ENCODE results near the gene CATSPERZ. TPM values are rescaled to one million over a fixed set of nuclear protein-coding genes. Genes with fewer than 3 reads are reported as not detected.
A peak's percentile ranks its signal among the peaks of the same experiment; 100 is the strongest.

The CATSPERZ gene
- total and polyA plus RNA-seq, 2 of the 8 experiments (the other 6 are each of a cell fraction or from before 2014, with no cell fraction given) = 0.77 TPM; not detected in 1

DNA sequence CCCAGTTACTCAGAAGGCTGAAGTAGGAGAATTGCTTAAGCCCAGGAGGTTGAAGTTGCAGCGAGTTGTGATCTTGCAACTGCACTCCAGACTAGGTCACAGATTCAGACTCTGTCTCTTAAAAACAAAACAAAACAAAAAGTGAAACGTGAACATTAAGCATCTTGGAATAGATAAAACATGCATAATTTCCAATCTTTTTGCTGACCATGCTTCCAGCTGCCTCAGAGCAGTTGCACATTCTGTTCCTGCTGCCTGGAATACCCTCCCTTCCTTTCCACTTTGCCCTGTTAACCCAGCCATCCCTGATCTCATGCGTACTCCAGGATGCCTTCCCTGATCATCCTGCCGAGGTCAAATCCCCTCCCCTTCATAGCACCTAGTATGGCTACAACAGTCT, 39.1 kb downstream of the CATSPERZ start:
- H2AFZ ChIP-seq (ENCODE audit: low read length) = no peak overlapping the region
- no peak for DNase-seq (ENCODE audit: low read depth in 1 of 2, low spot score in 2 of 2)
- H3K4me2 ChIP-seq (ENCODE audit: insufficient read depth in 1 of 2, low read depth in 2 of 2, low read length in 2 of 2) = no peak overlapping the region
- TF ChIP-seq MAFK (IDR thresholded peaks at IDR 0.05; ENCODE audit: low read depth, low read length) = no peak
- no peak for TF ChIP-seq POLR2A (IDR thresholded peaks at IDR 0.05; ENCODE audit: control extremely low read depth in 1 of 2, low read depth in 2 of 2, low read length in 2 of 2)
- TF ChIP-seq POLR2AphosphoS5 (IDR thresholded peaks at IDR 0.05; ENCODE audit: low read depth, low read length) = no peak
- TF ChIP-seq CHD1 (IDR thresholded peaks at IDR 0.05; ENCODE audit: low read depth, low read length) = no peak
- TF ChIP-seq SIX5 (IDR thresholded peaks at IDR 0.05; ENCODE audit: low read depth, low read length) = no peak
- TF ChIP-seq, protein P1, sequence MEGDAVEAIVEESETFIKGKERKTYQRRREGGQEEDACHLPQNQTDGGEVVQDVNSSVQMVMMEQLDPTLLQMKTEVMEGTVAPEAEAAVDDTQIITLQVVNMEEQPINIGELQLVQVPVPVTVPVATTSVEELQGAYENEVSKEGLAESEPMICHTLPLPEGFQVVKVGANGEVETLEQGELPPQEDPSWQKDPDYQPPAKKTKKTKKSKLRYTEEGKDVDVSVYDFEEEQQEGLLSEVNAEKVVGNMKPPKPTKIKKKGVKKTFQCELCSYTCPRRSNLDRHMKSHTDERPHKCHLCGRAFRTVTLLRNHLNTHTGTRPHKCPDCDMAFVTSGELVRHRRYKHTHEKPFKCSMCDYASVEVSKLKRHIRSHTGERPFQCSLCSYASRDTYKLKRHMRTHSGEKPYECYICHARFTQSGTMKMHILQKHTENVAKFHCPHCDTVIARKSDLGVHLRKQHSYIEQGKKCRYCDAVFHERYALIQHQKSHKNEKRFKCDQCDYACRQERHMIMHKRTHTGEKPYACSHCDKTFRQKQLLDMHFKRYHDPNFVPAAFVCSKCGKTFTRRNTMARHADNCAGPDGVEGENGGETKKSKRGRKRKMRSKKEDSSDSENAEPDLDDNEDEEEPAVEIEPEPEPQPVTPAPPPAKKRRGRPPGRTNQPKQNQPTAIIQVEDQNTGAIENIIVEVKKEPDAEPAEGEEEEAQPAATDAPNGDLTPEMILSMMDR (IDR thresholded peaks at IDR 0.05; ENCODE audit: control extremely low read depth in 1 of 3, insufficient read depth in 1 of 3, low read depth in 1 of 3, low read length in 3 of 3) = no peak
- TF ChIP-seq NRF1 (IDR thresholded peaks at IDR 0.05; ENCODE audit: low read depth, low read length) = no peak
- no peak for TF ChIP-seq JUND (IDR thresholded peaks at IDR 0.05; ENCODE audit: low read length)
- H2AK5ac ChIP-seq (ENCODE audit: low read depth, low read length) = no peak overlapping the region
- FAIRE-seq = no peak
- H2BK5ac ChIP-seq (ENCODE audit: low read depth, low read length) = no peak overlapping the region
- no peak overlapping the region for H3K4ac ChIP-seq (replicated peaks; ENCODE audit: insufficient read length, low read depth, low read length)
- H2BK15ac ChIP-seq (ENCODE audit: low read length) = peak overlapping the region; percentile 98
- no peaks in the 10 kb centered on the region for H4K20me1 ChIP-seq (replicated peaks in 1 of 2; ENCODE audit: control insufficient read depth in 1 of 2, insufficient read depth in 2 of 2, low read length in 2 of 2)
- ChIA-PET CTCF (ENCODE audit: partially characterized antibody) (interaction anchor here (1.1 to 37.6 kb wide), 5 partner anchors 11 to 312 kb away, joined by 3 to 614 read pairs (median 16); partner anchors contain the start of genes CATSPERZ, CCDC88B, ESRRA and FERMT3), POLR2A (ENCODE audit: partially characterized antibody) (interaction anchor here (2.3 to 2.5 kb wide), 2 partner anchors 8 to 22 kb away, joined by 12 to 15 read pairs; partner anchors contain the start of genes PRDX5 and TRMT112)
- no peak overlapping the region for H2BK20ac ChIP-seq (ENCODE audit: low read length)
- H3K18ac ChIP-seq (ENCODE audit: extremely low read depth, low read length) = no peak overlapping the region; the same call in 1 of the 2 replicates
- H3K4me1 ChIP-seq (replicated peaks in 1 of 4; ENCODE audit: control insufficient read depth in 3 of 4, insufficient read depth in 4 of 4, low read length in 3 of 4) = peaks cover 0 to 23% (median 17%) of the 10 kb centered on the region in 4 experiments; a peak in 6 of 7 replicates
- H3K9ac ChIP-seq (replicated peaks in 1 of 4; ENCODE audit: extremely low read depth in 1 of 4, low read depth in 3 of 4, low read length in 3 of 4) = no peak overlapping the region
- H4K5ac ChIP-seq (ENCODE audit: insufficient read length, low read depth, low read length) = no peak overlapping the region
- H3K4me3 ChIP-seq (ENCODE audit: extremely low read depth in 1 of 4, insufficient read depth in 2 of 4, low read depth in 3 of 4, low read length in 4 of 4) = no peak overlapping the region
- H4K8ac ChIP-seq (ENCODE audit: extremely low read depth, insufficient read depth, low read length) = no peak overlapping the region
- no peak overlapping the region for H3K27ac ChIP-seq (ENCODE audit: low read depth, low read length)
- H2BK12ac ChIP-seq (ENCODE audit: low read depth, low read length) = no peak overlapping the region
- H4K91ac ChIP-seq (replicated peaks; ENCODE audit: insufficient read length, low read length) = no peak overlapping the region
- peaks cover 0 to 2% (median 0%) of the 10 kb centered on the region in 4 experiments; a peak in 1 of 7 replicates for H3K27me3 ChIP-seq (replicated peaks in 1 of 4; ENCODE audit: control insufficient read depth in 3 of 4, extremely low read depth in 1 of 4, insufficient read depth in 3 of 4, low read length in 3 of 4)
- no peak overlapping the region for H3K14ac ChIP-seq (ENCODE audit: insufficient read length)
- no peak overlapping the region for H3K56ac ChIP-seq (replicated peaks; ENCODE audit: insufficient read length, low read depth, low read length)
- H3K79me2 ChIP-seq (ENCODE audit: control insufficient read depth in 1 of 2, insufficient read depth in 2 of 2, low read length in 2 of 2) = no peaks in the 10 kb centered on the region
- no peak overlapping the region for H2BK120ac ChIP-seq (replicated peaks; ENCODE audit: low read depth, low read length)
- H3K23me2 ChIP-seq (ENCODE audit: low read depth, low read length) = peaks cover 11% of the 10 kb centered on the region; the same call in 1 of the 2 replicates
- no peaks in the 10 kb centered on the region for H3K9me3 ChIP-seq (ENCODE audit: insufficient read depth in 2 of 2, low read depth in 1 of 2, low read length in 1 of 2)
- no peak overlapping the region for H3K23ac ChIP-seq (ENCODE audit: insufficient read length)
- no peaks in the 10 kb centered on the region for H3K36me3 ChIP-seq (ENCODE audit: control insufficient read depth in 2 of 4, insufficient read depth in 4 of 4, low read length in 3 of 4)
- no peaks in the 10 kb centered on the region for H3K79me1 ChIP-seq (ENCODE audit: low read depth, low read length)
- 82% methylated on average over 4 of the region's 4 CpGs; no CpG with 5 or more reads in 1 of the 2 experiments for WGBS, 2 experiments (ENCODE audit: extremely low coverage in 1 of 2, insufficient coverage in 1 of 2, insufficient read length in 1 of 2, insufficient replicate concordance in 2 of 2, low coverage in 1 of 2, low lambda C conversion rate in 2 of 2, missing lambda C conversion rate in 1 of 2)
